Measurements from ENCODE around the gene NAPEPLD. TPM values are rescaled to one million over a fixed set of nuclear protein-coding genes. Genes with fewer than 3 reads are reported as not detected.

The NAPEPLD gene
- total RNA-seq (2022; extraction: Qiagen RNA extraction; ENCODE audit: low read depth), result 3.2 to 6.2 TPM (median 4.5 TPM) in 5 replicates

GRCh38 chr7:103148994-103149807 lies at the start of gene NAPEPLD:
TSS of gene NAPEPLD (minus strand) at chr7:103149099. CDS start at chr7:103128776, 20,323 bp downstream.

GRCh38 chr7:103074519-103075336 lies 74.2 kb downstream of the NAPEPLD start, which contains the start of the genes ARMC10 and FBXL13:
TSS of gene ARMC10 (plus strand) at chr7:103075140. CDS start at chr7:103075273, 133 bp downstream.
TSS of gene FBXL13 (minus strand) at chr7:103074796.

Other genes starting within 250 kb of the NAPEPLD start
- 0.05 to 0.10 TPM (median 0.08 TPM) in 3 of 5 replicates, not detected in the others for gene LRRC17, start 236.1 kb downstream of the NAPEPLD start, total RNA-seq (2022; extraction: Qiagen RNA extraction; ENCODE audit: low read depth)
- 0.26 to 0.59 TPM (median 0.39 TPM) in 5 replicates for gene FBXL13, start 74.3 kb downstream of the NAPEPLD start, total RNA-seq (2022; extraction: Qiagen RNA extraction; ENCODE audit: low read depth)
- gene ARMC10, start 74.0 kb downstream of the NAPEPLD start, total RNA-seq (2022; extraction: Qiagen RNA extraction; ENCODE audit: low read depth), result 26.7 to 43.6 TPM (median 39.2 TPM) in 5 replicates
- gene PMPCB, start 148.3 kb upstream of the NAPEPLD start, total RNA-seq (2022; extraction: Qiagen RNA extraction; ENCODE audit: low read depth), result 62.4 to 70.0 TPM (median 67.0 TPM) in 5 replicates
- 41.5 to 50.6 TPM (median 46.6 TPM) in 5 replicates for gene DNAJC2, start 195.7 kb upstream of the NAPEPLD start, total RNA-seq (2022; extraction: Qiagen RNA extraction; ENCODE audit: low read depth)
- gene PSMC2, start 198.5 kb upstream of the NAPEPLD start, total RNA-seq (2022; extraction: Qiagen RNA extraction; ENCODE audit: low read depth), result 161 to 193 TPM (median 169 TPM) in 5 replicates